Measurements from ENCODE around the gene EFHB.

The EFHB gene

GRCh38 chr3:19950316-19950715 is 16.3 kb upstream of the EFHB start:
- Histone ChIP-seq H3F3A (ENCODE audit: insufficient read depth, low read length) (no peaks in the 10 kb centered on the region), H4K20me1 (ENCODE audit: insufficient read depth, low read length) (peaks cover 4% of the 10 kb centered on the region; the same call in 1 of the 2 replicates), H3K36me3 (ENCODE audit: insufficient read depth, low read length) (peaks cover 43% of the 10 kb centered on the region), H3K9me3 (ENCODE audit: low read length) (no peaks in the 10 kb centered on the region), H3K4me3 (ENCODE audit: low read depth, low read length, poor library complexity, severe bottlenecking) (no peak overlapping the region), H3K4me2 (ENCODE audit: low read length) (no peak overlapping the region), H3K9me2 (ENCODE audit: low read depth, low read length) (no peaks in the 10 kb centered on the region), H3K27me3 (ENCODE audit: insufficient read depth, low read length) (no peaks in the 10 kb centered on the region), H3K9ac (ENCODE audit: low read length) (no peak overlapping the region), H3K79me2 (ENCODE audit: insufficient read depth, low read length) (peaks cover 59% of the 10 kb centered on the region), H2AFZ (ENCODE audit: low read length) (no peak overlapping the region), H3K4me1 (ENCODE audit: insufficient read depth, low read length, severe bottlenecking) (peaks cover 33% of the 10 kb centered on the region), H3K27ac (ENCODE audit: low read depth, low read length, poor library complexity, severe bottlenecking) (no peak overlapping the region)
- TF ChIP-seq EZH2 (IDR thresholded peaks at IDR 0.05; ENCODE audit: borderline replicate concordance, low read length) = no peak

- peak overlapping the region; percentile 69 for H3K9ac ChIP-seq (ENCODE audit: low read length)
- H3K9me3 ChIP-seq (ENCODE audit: low read length) = no peaks in the 10 kb centered on the region
- H3K27ac ChIP-seq (ENCODE audit: low read depth, low read length, poor library complexity, severe bottlenecking) = peak overlapping the region; percentile 84
- peaks cover 23% of the 10 kb centered on the region for H3K36me3 ChIP-seq (ENCODE audit: insufficient read depth, low read length)
- no peak overlapping the region for H2AFZ ChIP-seq (ENCODE audit: low read length)
- peak overlapping the region; percentile 79 for H3K4me2 ChIP-seq (ENCODE audit: low read length)
- H3K4me1 ChIP-seq (ENCODE audit: insufficient read depth, low read length, severe bottlenecking) = peaks cover 33% of the 10 kb centered on the region
- TF ChIP-seq EZH2 (IDR thresholded peaks at IDR 0.05; ENCODE audit: borderline replicate concordance, low read length) (no peak), CTCF (IDR thresholded peaks at IDR 0.05; ENCODE audit: low read length) (no peak)
- no peaks in the 10 kb centered on the region for H3F3A ChIP-seq (ENCODE audit: insufficient read depth, low read length)
- H3K79me2 ChIP-seq (ENCODE audit: insufficient read depth, low read length) = peaks cover 53% of the 10 kb centered on the region
- H3K9me2 ChIP-seq (ENCODE audit: low read depth, low read length) = no peaks in the 10 kb centered on the region
- peaks cover 4% of the 10 kb centered on the region; the same call in 1 of the 2 replicates for H4K20me1 ChIP-seq (ENCODE audit: insufficient read depth, low read length)
- no peaks in the 10 kb centered on the region for H3K27me3 ChIP-seq (ENCODE audit: insufficient read depth, low read length)
- peak overlapping the region; percentile 79 for H3K4me3 ChIP-seq (ENCODE audit: low read depth, low read length, poor library complexity, severe bottlenecking)
These were observed 14.2 kb upstream of the EFHB start for GRCh38 chr3:19948226-19948591.

- H4K20me1 ChIP-seq (ENCODE audit: insufficient read depth, low read length) = peaks cover 4% of the 10 kb centered on the region; the same call in 1 of the 2 replicates
- peak overlapping the region; percentile 84 for H3K27ac ChIP-seq (ENCODE audit: low read depth, low read length, poor library complexity, severe bottlenecking)
These were observed 13.7 kb upstream of the EFHB start for GRCh38 chr3:19947549-19948225.

More at GRCh38 chr3:19947549-19948225, 13.7 kb upstream of the EFHB start:
- H2AFZ ChIP-seq (ENCODE audit: low read length) = no peak overlapping the region
- H3K4me2 ChIP-seq (ENCODE audit: low read length) = peak overlapping the region; percentile 79
- H3K4me3 ChIP-seq (ENCODE audit: low read depth, low read length, poor library complexity, severe bottlenecking) = peak overlapping the region; percentile 79
- peaks cover 48% of the 10 kb centered on the region for H3K79me2 ChIP-seq (ENCODE audit: insufficient read depth, low read length)
- peaks cover 33% of the 10 kb centered on the region for H3K4me1 ChIP-seq (ENCODE audit: insufficient read depth, low read length, severe bottlenecking)
- H3K27me3 ChIP-seq (ENCODE audit: insufficient read depth, low read length) = no peaks in the 10 kb centered on the region
- H3K9me2 ChIP-seq (ENCODE audit: low read depth, low read length) = no peaks in the 10 kb centered on the region
- TF ChIP-seq EZH2 (IDR thresholded peaks at IDR 0.05; ENCODE audit: borderline replicate concordance, low read length) (no peak), CTCF (IDR thresholded peaks at IDR 0.05; ENCODE audit: low read length) (no peak)
- no peaks in the 10 kb centered on the region for H3K9me3 ChIP-seq (ENCODE audit: low read length)
- H3K9ac ChIP-seq (ENCODE audit: low read length) = peak overlapping the region; percentile 69
- H3K36me3 ChIP-seq (ENCODE audit: insufficient read depth, low read length) = peaks cover 18% of the 10 kb centered on the region
- H3F3A ChIP-seq (ENCODE audit: insufficient read depth, low read length) = no peaks in the 10 kb centered on the region

All from OCI-LY1 (cell line).